ENCODE results near the gene MXD4. TPM values are rescaled to one million over a fixed set of nuclear protein-coding genes. Genes with fewer than 3 reads are reported as not detected.

MXD4 gene
- total RNA-seq, 1 experiment from 2014 or later: 22.0 TPM

DNA sequence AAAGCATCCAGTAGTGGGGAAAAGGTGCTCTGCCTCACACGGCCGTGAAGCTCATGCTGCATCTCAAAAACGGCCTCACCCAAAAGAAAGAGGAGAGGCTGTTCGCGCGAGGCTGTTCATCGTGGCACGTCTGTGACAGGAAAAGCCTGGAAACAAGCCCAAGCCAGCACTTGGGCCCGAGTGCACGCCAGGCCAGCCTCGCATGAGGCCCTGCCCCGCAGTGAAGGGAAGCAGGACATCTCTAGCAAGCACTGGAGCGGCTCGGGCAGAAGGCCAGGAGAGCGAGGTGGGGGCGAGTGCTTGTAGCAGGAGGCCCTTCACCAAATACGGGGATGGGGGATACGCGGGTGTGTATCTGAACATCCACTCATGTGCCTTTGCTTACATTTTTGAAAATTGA, 39.9 kb upstream of the MXD4 start (continued):
- TF ChIP-seq POLR2AphosphoS5 (IDR thresholded peaks at IDR 0.05; ENCODE audit: low read depth, low read length) (no peak), TCF7L2 (IDR thresholded peaks at IDR 0.05; ENCODE audit: borderline replicate concordance, extremely low read depth, insufficient read depth, insufficient read length) (no peak), ZNF274 (IDR thresholded peaks at IDR 0.05; ENCODE audit: low read depth, low read length) (no peak), EGR1 (IDR thresholded peaks at IDR 0.05; ENCODE audit: low read depth) (no peak), CBX3 (IDR thresholded peaks at IDR 0.05; ENCODE audit: low read depth) (no peak), EZH2phosphoT487 (IDR thresholded peaks at IDR 0.05; ENCODE audit: borderline replicate concordance) (no peak), ZFX (IDR thresholded peaks at IDR 0.05) (no peak)
- TF ChIP-seq, protein P1, sequence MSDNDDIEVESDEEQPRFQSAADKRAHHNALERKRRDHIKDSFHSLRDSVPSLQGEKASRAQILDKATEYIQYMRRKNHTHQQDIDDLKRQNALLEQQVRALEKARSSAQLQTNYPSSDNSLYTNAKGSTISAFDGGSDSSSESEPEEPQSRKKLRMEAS (IDR thresholded peaks at IDR 0.05): no peak
- TF ChIP-seq, protein P2, sequence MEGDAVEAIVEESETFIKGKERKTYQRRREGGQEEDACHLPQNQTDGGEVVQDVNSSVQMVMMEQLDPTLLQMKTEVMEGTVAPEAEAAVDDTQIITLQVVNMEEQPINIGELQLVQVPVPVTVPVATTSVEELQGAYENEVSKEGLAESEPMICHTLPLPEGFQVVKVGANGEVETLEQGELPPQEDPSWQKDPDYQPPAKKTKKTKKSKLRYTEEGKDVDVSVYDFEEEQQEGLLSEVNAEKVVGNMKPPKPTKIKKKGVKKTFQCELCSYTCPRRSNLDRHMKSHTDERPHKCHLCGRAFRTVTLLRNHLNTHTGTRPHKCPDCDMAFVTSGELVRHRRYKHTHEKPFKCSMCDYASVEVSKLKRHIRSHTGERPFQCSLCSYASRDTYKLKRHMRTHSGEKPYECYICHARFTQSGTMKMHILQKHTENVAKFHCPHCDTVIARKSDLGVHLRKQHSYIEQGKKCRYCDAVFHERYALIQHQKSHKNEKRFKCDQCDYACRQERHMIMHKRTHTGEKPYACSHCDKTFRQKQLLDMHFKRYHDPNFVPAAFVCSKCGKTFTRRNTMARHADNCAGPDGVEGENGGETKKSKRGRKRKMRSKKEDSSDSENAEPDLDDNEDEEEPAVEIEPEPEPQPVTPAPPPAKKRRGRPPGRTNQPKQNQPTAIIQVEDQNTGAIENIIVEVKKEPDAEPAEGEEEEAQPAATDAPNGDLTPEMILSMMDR (IDR thresholded peaks at IDR 0.05 in 2 of 3, conservative IDR thresholded peaks at IDR 0.05 in 1 of 3; ENCODE audit: borderline replicate concordance in 1 of 3, insufficient read depth in 1 of 3, low read depth in 2 of 3, low read length in 2 of 3): no peak

DNA sequence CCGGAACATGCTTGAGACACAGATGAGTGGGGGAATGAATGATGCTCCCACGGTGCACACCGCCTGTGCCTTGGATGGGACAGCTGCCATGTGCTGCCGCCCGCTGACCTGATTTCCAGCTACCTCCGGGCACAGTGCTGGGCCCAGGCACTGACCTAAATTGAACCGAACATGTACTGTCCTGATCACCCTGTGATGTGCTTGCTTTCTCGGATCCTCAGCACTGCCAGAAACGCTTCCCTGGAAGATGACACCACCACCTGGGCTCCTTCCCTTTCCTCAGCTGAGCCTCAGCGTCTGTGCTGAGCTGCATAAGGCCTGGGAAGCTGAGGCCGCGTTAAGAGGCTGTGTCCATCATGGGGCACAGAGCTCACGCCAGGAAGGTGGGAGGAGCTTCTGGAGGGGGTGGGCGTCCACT, 39.3 kb upstream of the MXD4 start:
- H3K9me3 ChIP-seq (ENCODE audit: control insufficient read depth in 1 of 2, insufficient read depth in 1 of 2, low read depth in 1 of 2, low read length in 2 of 2): no peaks in the 10 kb centered on the region
- no peak for TF ChIP-seq YY1 (IDR thresholded peaks at IDR 0.05; ENCODE audit: extremely low read depth, insufficient replicate concordance, low read depth, low read length)
- TF ChIP-seq, protein P3, sequence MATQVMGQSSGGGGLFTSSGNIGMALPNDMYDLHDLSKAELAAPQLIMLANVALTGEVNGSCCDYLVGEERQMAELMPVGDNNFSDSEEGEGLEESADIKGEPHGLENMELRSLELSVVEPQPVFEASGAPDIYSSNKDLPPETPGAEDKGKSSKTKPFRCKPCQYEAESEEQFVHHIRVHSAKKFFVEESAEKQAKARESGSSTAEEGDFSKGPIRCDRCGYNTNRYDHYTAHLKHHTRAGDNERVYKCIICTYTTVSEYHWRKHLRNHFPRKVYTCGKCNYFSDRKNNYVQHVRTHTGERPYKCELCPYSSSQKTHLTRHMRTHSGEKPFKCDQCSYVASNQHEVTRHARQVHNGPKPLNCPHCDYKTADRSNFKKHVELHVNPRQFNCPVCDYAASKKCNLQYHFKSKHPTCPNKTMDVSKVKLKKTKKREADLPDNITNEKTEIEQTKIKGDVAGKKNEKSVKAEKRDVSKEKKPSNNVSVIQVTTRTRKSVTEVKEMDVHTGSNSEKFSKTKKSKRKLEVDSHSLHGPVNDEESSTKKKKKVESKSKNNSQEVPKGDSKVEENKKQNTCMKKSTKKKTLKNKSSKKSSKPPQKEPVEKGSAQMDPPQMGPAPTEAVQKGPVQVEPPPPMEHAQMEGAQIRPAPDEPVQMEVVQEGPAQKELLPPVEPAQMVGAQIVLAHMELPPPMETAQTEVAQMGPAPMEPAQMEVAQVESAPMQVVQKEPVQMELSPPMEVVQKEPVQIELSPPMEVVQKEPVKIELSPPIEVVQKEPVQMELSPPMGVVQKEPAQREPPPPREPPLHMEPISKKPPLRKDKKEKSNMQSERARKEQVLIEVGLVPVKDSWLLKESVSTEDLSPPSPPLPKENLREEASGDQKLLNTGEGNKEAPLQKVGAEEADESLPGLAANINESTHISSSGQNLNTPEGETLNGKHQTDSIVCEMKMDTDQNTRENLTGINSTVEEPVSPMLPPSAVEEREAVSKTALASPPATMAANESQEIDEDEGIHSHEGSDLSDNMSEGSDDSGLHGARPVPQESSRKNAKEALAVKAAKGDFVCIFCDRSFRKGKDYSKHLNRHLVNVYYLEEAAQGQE (IDR thresholded peaks at IDR 0.05; ENCODE audit: low read depth): no peak
- TF ChIP-seq POLR2AphosphoS5 (IDR thresholded peaks at IDR 0.05; ENCODE audit: low read depth, low read length): no peak
- TF ChIP-seq, protein P4, sequence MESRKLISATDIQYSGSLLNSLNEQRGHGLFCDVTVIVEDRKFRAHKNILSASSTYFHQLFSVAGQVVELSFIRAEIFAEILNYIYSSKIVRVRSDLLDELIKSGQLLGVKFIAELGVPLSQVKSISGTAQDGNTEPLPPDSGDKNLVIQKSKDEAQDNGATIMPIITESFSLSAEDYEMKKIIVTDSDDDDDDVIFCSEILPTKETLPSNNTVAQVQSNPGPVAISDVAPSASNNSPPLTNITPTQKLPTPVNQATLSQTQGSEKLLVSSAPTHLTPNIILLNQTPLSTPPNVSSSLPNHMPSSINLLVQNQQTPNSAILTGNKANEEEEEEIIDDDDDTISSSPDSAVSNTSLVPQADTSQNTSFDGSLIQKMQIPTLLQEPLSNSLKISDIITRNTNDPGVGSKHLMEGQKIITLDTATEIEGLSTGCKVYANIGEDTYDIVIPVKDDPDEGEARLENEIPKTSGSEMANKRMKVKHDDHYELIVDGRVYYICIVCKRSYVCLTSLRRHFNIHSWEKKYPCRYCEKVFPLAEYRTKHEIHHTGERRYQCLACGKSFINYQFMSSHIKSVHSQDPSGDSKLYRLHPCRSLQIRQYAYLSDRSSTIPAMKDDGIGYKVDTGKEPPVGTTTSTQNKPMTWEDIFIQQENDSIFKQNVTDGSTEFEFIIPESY (IDR thresholded peaks at IDR 0.05; ENCODE audit: extremely low read depth, insufficient replicate concordance, low read length): no peak
- TF ChIP-seq ZNF274 (IDR thresholded peaks at IDR 0.05; ENCODE audit: low read depth, low read length): no peak
- no peak for TF ChIP-seq FOSL1 (IDR thresholded peaks at IDR 0.05; ENCODE audit: low read depth)
- no peak for TF ChIP-seq EZH2 (IDR thresholded peaks at IDR 0.05)
- TF ChIP-seq ZFX (IDR thresholded peaks at IDR 0.05): no peak
- TF ChIP-seq TCF7L2 (IDR thresholded peaks at IDR 0.05; ENCODE audit: borderline replicate concordance, extremely low read depth, insufficient read depth, insufficient read length): no peak
- no TSS peak for BruUV-seq (replicated peaks)
- no peaks in the 10 kb centered on the region for H3K79me2 ChIP-seq (ENCODE audit: insufficient read depth, low read length)
- no peak overlapping the region for H3K27ac ChIP-seq (ENCODE audit: low read depth, low read length)
- ChIA-PET POLR2A (no interaction called here), CTCF (no interaction called here), RAD21 (ENCODE audit: low non-redundant PET in 1 of 2, low total read pairs in 2 of 2, uncharacterized antibody in 2 of 2, unreplicated experiment in 2 of 2) (no interaction called here)
- ATAC-seq: no peak
- H3K4me3 ChIP-seq (replicated peaks in 1 of 2; ENCODE audit: low read depth in 1 of 2, low read length in 2 of 2): no peak overlapping the region
- H2AFZ ChIP-seq (ENCODE audit: low read depth, low read length, poor library complexity, severe bottlenecking): no peak overlapping the region
- no peak overlapping the region for H3K4me2 ChIP-seq (ENCODE audit: low read length)
- no peak for DNase-seq (ENCODE audit: low read depth, low spot score)
- H3K9ac ChIP-seq (ENCODE audit: low read length): no peak overlapping the region
- intact Hi-C loops (cut with micrococcal nuclease): no loop called here
- no peaks in the 10 kb centered on the region for H3K4me1 ChIP-seq (ENCODE audit: control insufficient read depth in 1 of 2, insufficient read depth in 2 of 2, low read length in 2 of 2)
- H3K9me2 ChIP-seq (ENCODE audit: insufficient read depth): no peaks in the 10 kb centered on the region
- no peaks in the 10 kb centered on the region for H3K27me3 ChIP-seq (ENCODE audit: insufficient read depth, low read length)
- no peaks in the 10 kb centered on the region for H3K36me3 ChIP-seq (ENCODE audit: control insufficient read depth in 1 of 2, insufficient read depth in 2 of 2, low read length in 2 of 2)
- H4K20me1 ChIP-seq (ENCODE audit: insufficient read depth): no peaks in the 10 kb centered on the region
